ENCODE data around the gene CD3G.
"Not testable (repeated sequence)": the region's sequence is repeated elsewhere in the genome, so short reads cannot be mapped to it uniquely, and the experiment has no call there.

Gene CD3G

DNA sequence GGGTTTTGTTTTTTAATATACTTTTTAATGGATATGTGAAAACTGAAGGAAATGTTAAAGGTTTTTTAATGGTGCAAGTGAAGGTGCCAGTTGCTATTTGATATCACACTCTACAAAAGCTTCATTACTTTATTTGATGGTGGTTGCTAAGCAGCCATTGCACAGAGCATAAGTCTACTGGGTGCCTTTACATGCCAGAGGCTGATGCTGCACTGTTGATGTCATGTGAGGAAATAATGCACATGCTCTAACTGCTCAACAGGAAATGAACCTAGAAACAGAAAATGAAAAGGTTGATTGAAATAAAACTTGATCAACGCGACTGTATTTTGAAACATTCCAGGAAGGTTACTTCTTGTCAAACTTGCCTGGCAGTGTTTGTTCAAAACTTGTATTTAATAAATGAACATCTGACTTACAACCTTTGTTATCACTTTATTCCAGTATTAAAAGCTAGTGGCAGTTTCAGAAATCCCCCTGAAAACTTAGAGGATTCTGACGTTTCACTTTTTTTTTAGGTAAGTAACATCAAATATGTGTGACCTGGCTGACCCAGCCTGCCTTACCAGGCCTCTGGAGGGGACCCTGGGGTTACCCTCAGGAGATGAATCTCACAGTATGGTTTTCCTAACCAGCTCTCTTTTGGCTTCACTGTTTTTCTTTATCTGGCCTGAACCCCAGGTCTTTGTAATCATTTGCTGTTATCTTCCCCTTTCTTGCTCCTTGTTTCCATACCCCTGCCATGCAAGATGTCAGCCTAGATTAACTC is 54.8 kb downstream of the CD3G start:
- no peak overlapping the region for H3K4me3 ChIP-seq (ENCODE audit: low read depth in 1 of 2, low read length in 2 of 2)
- H3K27me3 ChIP-seq (ENCODE audit: insufficient read depth, low read length, poor library complexity) = no peaks in the 10 kb centered on the region
- no peak overlapping the region for H2AFZ ChIP-seq (ENCODE audit: low read depth, low read length)
- no peak overlapping the region for H3K4me2 ChIP-seq (ENCODE audit: insufficient read depth, low read length)
- H3K9ac ChIP-seq (ENCODE audit: low read depth, low read length) = no peak overlapping the region
- DNase-seq = no peak
- H4K20me1 ChIP-seq (ENCODE audit: insufficient read depth, low read length) = peaks cover 19% of the 10 kb centered on the region
- 0 out of 2 replicates have a peak overlapping the region, but pooled peaks have one; percentile 23 for H3K27ac ChIP-seq (ENCODE audit: low read length)
- H3K4me1 ChIP-seq (ENCODE audit: insufficient read depth, low read length) = peaks cover 32% of the 10 kb centered on the region
- H3K9me3 ChIP-seq (ENCODE audit: insufficient read depth, low read length, severe bottlenecking) = no peaks in the 10 kb centered on the region
- no peak for TF ChIP-seq EZH2 (IDR thresholded peaks at IDR 0.05; ENCODE audit: borderline replicate concordance, low read depth, low read length, severe bottlenecking)
- TF ChIP-seq CTCF (IDR thresholded peaks at IDR 0.05; ENCODE audit: borderline replicate concordance, extremely low read depth, low read length, poor library complexity, severe bottlenecking) = no peak
- ATAC-seq (ENCODE audit: insufficient read depth, low read depth) = peak; percentile 18; the same call in 1 of the 3 replicates
- H3K79me2 ChIP-seq (ENCODE audit: insufficient read depth, low read length) = peaks cover 33% of the 10 kb centered on the region
- peaks cover 48% of the 10 kb centered on the region for H3K36me3 ChIP-seq (ENCODE audit: insufficient read depth, low read length)

- Histone ChIP-seq H4K20me1 (ENCODE audit: insufficient read depth, low read length) (peaks cover 41% of the 10 kb centered on the region), H3K27me3 (ENCODE audit: insufficient read depth, low read length, poor library complexity) (no peaks in the 10 kb centered on the region), H3K27ac (ENCODE audit: low read length) (peak within 1 kb of the TSS; percentile 99), H3K9me3 (ENCODE audit: insufficient read depth, low read length, severe bottlenecking) (no peaks in the 10 kb centered on the region), H2AFZ (ENCODE audit: low read depth, low read length) (peak within 1 kb of the TSS; percentile 92), H3K4me3 (ENCODE audit: low read depth in 1 of 2, low read length in 2 of 2) (peak within 1 kb of the TSS; percentile 82 to 83), H3K9ac (ENCODE audit: low read depth, low read length) (peak within 1 kb of the TSS; percentile 84), H3K79me2 (ENCODE audit: insufficient read depth, low read length) (peaks cover 56% of the 10 kb centered on the region), H3K4me1 (ENCODE audit: insufficient read depth, low read length) (peaks cover 52% of the 10 kb centered on the region), H3K4me2 (ENCODE audit: insufficient read depth, low read length) (peak within 1 kb of the TSS; percentile 97), H3K36me3 (ENCODE audit: insufficient read depth, low read length) (peaks cover 49% of the 10 kb centered on the region)
- peak; percentile 82 for ATAC-seq (ENCODE audit: insufficient read depth, low read depth)
- DNase-seq = peak; percentile 93
- TF ChIP-seq EZH2 (IDR thresholded peaks at IDR 0.05; ENCODE audit: borderline replicate concordance, low read depth, low read length, severe bottlenecking) = no peak
- TF ChIP-seq CTCF (IDR thresholded peaks at IDR 0.05; ENCODE audit: borderline replicate concordance, extremely low read depth, low read length, poor library complexity, severe bottlenecking) = no peak
These were observed 57.2 kb downstream of the CD3G start, which contains the start of gene ATP5MG for GRCh38 chr11:118401151-118401879. Gene ATP5MG, plus strand, starts transcription at chr11:118401606. Its CDS starts 60 bp downstream, at chr11:118401666.

DNA sequence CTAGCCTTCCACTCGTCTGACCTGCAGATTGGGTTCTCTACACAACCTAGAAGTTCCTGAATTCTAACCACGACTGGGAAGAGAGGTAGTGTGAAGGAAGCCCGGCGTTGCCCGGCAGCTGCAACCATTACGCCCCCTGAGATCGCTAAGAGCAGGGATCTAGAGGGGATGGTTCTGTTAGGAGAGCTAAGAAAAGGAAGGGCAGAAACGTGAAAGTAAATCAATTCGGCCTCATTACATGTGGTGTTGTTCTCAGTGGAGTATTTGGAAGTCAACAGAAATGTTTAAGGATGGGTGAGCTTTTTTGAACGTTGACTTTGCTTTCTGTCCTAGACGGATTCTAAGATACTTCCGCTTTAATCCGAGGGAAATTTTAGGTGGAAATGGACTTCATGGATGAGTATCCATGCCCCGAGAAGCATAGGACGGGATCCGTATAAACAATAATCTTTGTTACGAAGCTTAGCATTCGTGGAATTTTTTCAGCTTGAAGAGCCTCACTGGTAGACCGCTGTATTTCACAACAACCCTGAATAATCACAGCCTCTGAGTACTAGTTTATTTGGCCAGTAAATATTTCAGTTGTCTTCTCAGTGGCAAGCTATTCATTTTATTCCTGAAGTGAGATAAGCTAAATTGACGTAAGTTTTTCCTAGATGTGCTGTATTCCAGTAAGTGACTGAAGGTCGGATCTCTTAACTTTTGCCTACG is 57.9 kb downstream of the CD3G start:
- Histone ChIP-seq H3K9me3 (ENCODE audit: insufficient read depth, low read length, severe bottlenecking) (no peaks in the 10 kb centered on the region), H3K4me3 (ENCODE audit: low read depth in 1 of 2, low read length in 2 of 2) (peak overlapping the region; percentile 82 to 83), H3K9ac (ENCODE audit: low read depth, low read length) (peak overlapping the region; percentile 84), H2AFZ (ENCODE audit: low read depth, low read length) (peak overlapping the region; percentile 92), H3K27ac (ENCODE audit: low read length) (peak overlapping the region; percentile 99), H3K4me2 (ENCODE audit: insufficient read depth, low read length) (peak overlapping the region; percentile 97), H3K27me3 (ENCODE audit: insufficient read depth, low read length, poor library complexity) (no peaks in the 10 kb centered on the region), H4K20me1 (ENCODE audit: insufficient read depth, low read length) (peaks cover 47% of the 10 kb centered on the region), H3K36me3 (ENCODE audit: insufficient read depth, low read length) (peaks cover 49% of the 10 kb centered on the region), H3K4me1 (ENCODE audit: insufficient read depth, low read length) (peaks cover 55% of the 10 kb centered on the region), H3K79me2 (ENCODE audit: insufficient read depth, low read length) (peaks cover 64% of the 10 kb centered on the region)
- DNase-seq (no peak), ATAC-seq (ENCODE audit: insufficient read depth, low read depth) (peak; percentile 44)
- TF ChIP-seq EZH2 (IDR thresholded peaks at IDR 0.05; ENCODE audit: borderline replicate concordance, low read depth, low read length, severe bottlenecking) = no peak
- peak; percentile 8 for TF ChIP-seq CTCF (IDR thresholded peaks at IDR 0.05; ENCODE audit: borderline replicate concordance, extremely low read depth, low read length, poor library complexity, severe bottlenecking)

DNA sequence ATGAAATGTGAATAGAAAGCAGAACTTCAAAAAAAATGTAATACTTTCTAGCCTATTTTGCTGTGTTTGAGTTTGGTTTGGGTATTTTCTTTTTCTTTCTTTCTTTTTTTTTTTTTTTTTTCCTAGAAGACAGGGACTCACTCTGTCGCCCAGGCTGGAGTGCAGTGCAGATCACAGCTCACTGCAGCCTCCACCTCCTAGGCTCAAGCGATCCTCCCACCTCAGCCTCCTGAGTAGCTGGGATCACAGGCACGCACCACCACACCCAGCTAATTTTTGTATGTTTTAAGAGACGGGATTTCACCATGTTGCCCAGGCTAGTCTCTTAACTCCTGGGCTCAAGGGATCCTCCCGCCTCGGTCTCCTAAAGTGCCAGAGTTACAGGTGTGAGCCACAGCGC is 58.5 kb downstream of the CD3G start:
- Histone ChIP-seq H3K27ac (ENCODE audit: low read length) (peak overlapping the region; percentile 99), H3K4me1 (ENCODE audit: insufficient read depth, low read length) (peaks cover 55% of the 10 kb centered on the region), H3K4me2 (ENCODE audit: insufficient read depth, low read length) (peak overlapping the region; percentile 97), H3K4me3 (ENCODE audit: low read depth in 1 of 2, low read length in 2 of 2) (peak overlapping the region; percentile 82 to 83), H3K79me2 (ENCODE audit: insufficient read depth, low read length) (peaks cover 69% of the 10 kb centered on the region), H4K20me1 (ENCODE audit: insufficient read depth, low read length) (peaks cover 49% of the 10 kb centered on the region), H3K36me3 (ENCODE audit: insufficient read depth, low read length) (peaks cover 49% of the 10 kb centered on the region), H3K9ac (ENCODE audit: low read depth, low read length) (peak overlapping the region; percentile 84)
- DNase-seq; H3K9me3 ChIP-seq (ENCODE audit: insufficient read depth, low read length, severe bottlenecking); H3K27me3 ChIP-seq (ENCODE audit: insufficient read depth, low read length, poor library complexity); ATAC-seq (ENCODE audit: insufficient read depth, low read depth); H2AFZ ChIP-seq (ENCODE audit: low read depth, low read length): not testable (repeated sequence)

All from DND-41 (cell line).